Astrocyte of the spinal cord (primary cell): Measurements from ENCODE around the gene SPCS2.
"Not testable (repeated sequence)": the region's sequence is repeated elsewhere in the genome, so short reads cannot be mapped to it uniquely, and the experiment has no call there.

ENCODE experiments used
- DNase-seq: peaks from one replicate; pipeline ENCODE4 v3.0.0; 2011; ENCODE audit warnings: low read depth, low spot score
- H3K4me3 ChIP-seq: 2 replicates; pipeline ENCODE4 v1.5.1; 2011; ENCODE audit warnings: low read depth, mild to moderate bottlenecking, low read length, moderate library complexity
- in situ Hi-C: cut with HindIII; loops from 2 replicates; pipeline ENCODE4 v1.10.0; 2017; ENCODE audit warnings: low sequenced_read_pairs
- TF ChIP-seq, protein P1 (sequence below): IDR thresholded peaks from 2 replicates; pipeline ENCODE4 v1.5.1; 2012; ENCODE audit warnings: low read depth, mild to moderate bottlenecking, low read length, inconsistent platforms

The SPCS2 gene

DNA sequence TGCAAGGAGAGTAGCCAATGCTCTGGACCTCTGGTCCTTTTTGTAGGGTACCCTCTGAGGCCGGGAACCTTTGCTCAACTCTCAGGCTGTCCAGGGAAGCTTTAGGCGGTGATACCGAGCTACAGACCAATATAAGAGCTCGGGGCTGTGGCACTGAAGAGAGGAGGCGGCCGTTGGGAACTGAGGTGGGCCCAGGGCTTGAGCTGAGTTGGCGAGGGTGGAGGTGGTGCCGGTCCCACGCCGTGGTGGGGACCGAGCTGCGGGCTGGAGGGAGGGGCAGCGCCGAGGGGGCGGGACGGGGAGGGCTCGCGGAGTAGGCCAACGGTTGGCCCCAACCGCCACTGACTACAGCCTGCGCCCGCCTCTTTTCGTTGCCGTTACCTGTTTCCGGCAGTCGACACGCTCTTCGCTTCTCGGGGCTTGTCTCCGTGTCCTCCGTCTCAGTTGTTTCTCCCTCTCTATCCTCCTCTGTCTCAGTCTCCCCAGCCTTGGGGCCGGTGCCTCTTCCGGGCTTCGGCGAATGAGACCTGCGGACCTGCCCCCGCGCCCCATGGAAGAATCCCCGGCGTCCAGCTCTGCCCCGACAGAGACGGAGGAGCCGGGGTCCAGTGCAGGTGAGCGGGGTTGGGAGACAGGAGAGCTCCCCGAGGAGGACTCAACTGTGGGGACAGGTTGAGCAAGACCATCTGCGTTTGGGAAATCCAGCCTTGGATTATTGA lies 39.6 kb downstream of the SPCS2 start, which contains the start of gene NEU3:
NEU3 (plus strand) TSS at position 393 of the 719 bp plus-strand sequence; CDS start at position 521, 128 bp downstream.
- H3K4me3 ChIP-seq, result peak within 1 kb of the TSS; percentile 78
- TF ChIP-seq, protein P1, sequence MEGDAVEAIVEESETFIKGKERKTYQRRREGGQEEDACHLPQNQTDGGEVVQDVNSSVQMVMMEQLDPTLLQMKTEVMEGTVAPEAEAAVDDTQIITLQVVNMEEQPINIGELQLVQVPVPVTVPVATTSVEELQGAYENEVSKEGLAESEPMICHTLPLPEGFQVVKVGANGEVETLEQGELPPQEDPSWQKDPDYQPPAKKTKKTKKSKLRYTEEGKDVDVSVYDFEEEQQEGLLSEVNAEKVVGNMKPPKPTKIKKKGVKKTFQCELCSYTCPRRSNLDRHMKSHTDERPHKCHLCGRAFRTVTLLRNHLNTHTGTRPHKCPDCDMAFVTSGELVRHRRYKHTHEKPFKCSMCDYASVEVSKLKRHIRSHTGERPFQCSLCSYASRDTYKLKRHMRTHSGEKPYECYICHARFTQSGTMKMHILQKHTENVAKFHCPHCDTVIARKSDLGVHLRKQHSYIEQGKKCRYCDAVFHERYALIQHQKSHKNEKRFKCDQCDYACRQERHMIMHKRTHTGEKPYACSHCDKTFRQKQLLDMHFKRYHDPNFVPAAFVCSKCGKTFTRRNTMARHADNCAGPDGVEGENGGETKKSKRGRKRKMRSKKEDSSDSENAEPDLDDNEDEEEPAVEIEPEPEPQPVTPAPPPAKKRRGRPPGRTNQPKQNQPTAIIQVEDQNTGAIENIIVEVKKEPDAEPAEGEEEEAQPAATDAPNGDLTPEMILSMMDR, result no peak
- peak; percentile 74 for DNase-seq
- in situ Hi-C loops, result no loop called here

DNA sequence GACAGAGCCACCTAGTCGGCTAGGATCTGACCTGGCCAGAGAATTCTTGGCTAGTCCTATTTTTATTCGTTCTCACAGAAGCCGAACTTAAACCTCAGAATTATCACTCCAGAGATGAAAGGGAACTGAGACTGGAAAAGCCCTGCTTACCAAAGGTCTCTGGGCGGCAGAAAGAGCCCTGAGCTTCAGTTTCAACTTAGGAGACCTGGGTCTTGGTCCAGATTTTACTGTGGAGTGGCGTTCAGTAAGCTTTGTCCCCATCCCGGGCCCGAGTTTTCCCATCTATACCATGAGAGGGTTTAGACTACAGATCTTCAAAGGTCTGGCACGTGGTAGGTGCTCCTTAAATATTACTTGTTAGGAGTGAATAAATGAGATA lies 40.2 kb downstream of the SPCS2 start:
- in situ Hi-C loops, result no loop called here
- TF ChIP-seq, protein P1, result no peak
- peak; percentile 13 for DNase-seq
- peak overlapping the region; percentile 78 for H3K4me3 ChIP-seq

DNA sequence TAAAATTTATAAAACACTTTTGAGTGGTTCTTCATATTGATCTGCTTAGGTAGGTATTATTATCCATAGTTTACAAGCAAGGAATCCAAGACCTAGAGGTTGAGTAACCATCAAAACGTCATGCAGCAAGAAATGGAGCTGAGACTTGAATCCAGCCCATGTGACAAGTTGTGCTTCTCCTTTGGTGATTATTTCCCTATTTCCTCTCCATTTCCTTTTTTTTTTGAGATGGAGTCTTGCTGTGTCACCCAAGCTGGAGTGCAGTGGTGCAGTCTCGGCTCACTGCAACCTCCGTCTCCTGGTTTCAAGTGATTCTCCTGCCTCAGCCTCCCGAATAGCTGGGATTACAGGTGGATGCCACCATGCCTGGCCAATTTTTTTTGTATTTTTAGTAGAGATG lies 41.1 kb downstream of the SPCS2 start:
- DNase-seq, H3K4me3 ChIP-seq, in situ Hi-C loops: not testable (repeated sequence)

DNA sequence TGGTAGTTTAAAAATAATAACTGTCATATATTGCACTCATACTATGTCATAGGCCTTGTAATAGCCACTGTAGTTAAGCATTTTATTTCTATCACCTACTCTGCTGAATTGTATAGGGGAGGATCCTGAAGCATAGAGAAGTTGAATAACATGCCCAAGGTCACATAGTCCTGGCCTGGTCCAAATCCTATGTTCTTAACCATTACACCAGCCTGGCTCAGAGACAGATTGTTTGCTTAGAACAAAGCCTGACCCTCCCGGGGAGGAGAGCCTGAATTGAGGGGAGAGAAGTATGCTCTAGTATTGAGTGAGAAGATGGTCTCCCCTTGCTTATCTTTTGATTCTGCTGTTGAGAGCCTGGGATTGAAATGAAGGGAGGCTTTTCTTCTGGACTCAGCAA lies 41.9 kb downstream of the SPCS2 start:
- H3K4me3 ChIP-seq, result no peak overlapping the region
- no peak for DNase-seq
- TF ChIP-seq, protein P1, result no peak
- in situ Hi-C loops, result no loop called here

DNA sequence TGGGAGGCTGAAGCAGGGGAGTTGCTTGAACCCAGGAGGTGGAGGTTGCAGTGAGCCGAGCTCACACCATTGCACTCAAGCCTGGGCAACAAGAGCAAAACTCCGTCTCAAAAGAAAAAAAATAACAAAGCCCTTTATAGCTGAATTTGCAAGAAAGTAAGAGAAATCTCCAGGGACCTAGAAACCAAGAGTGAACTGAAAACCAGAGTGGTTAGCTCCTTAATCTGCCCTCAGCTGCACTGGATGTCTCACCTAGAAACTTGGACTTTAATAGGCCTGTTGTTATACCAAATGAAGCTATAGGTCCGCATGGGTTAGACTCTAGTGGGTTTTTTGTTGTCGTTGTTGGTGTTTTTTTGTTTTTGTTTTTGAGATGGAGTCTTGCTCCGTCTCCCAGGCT lies 43.8 kb downstream of the SPCS2 start:
- no peak for DNase-seq
- in situ Hi-C loops, result no loop called here
- TF ChIP-seq, protein P1, result no peak
- H3K4me3 ChIP-seq, result no peak overlapping the region

DNA sequence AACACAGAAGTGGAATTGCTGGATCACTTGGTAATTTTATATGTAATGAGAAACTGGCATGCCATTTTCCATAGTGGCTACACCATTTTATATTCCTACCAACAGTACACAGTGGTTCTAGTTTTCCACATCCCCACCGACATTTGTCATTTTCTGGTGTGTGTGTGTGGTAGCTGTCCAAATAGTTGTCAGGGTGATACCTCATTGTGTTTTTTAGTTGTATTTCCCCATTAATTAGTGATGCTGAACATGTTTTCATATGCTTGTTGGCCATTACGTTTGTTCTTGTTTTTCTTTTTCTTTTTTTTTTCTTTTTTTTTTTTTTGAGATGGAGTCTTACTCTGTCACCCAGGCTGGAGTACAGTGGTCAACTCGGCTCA lies 51.9 kb downstream of the SPCS2 start:
- TF ChIP-seq, protein P1, result no peak
- no peak overlapping the region for H3K4me3 ChIP-seq
- DNase-seq, result no peak
- in situ Hi-C loops, result no loop called here

DNA sequence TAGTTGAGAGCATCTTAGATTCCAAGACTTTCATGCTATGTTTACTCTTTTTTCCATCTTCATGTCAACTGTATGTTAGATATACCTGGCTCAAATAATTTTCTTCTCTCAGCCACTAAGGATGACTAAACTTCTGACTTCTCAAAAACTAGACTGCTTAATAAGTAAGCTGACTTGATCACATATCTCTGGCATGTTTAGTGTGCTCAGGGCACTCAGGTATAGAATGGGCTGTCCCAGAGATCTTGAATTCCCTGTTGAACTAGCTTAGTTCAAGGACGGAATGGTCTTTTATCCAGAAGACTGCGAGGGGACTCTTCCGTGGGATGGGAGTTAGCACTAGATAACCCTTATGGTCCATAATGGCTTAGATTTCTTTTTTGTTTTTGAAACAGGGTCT lies 52.6 kb downstream of the SPCS2 start:
- no peak for DNase-seq
- TF ChIP-seq, protein P1, result no peak
- H3K4me3 ChIP-seq, result no peak overlapping the region
- in situ Hi-C loops, result no loop called here
